AG20443 (cell line): Measurements from ENCODE around the gene NCMAP.

Experiments
- DNase-seq: peaks from one replicate; pipeline ENCODE4 v3.0.0; 2012; ENCODE audit warnings: low spot score, mixed read lengths

The NCMAP gene

GRCh38 chr1:24570265-24571125 is 14.6 kb downstream of the NCMAP start:
- no peak for DNase-seq

- no peak for DNase-seq
These were observed 16.4 kb downstream of the NCMAP start for GRCh38 chr1:24572301-24572700.

GRCh38 chr1:24575905-24576587 is 20.2 kb downstream of the NCMAP start:
- DNase-seq: no peak

GRCh38 chr1:24578846-24579245 is 23.0 kb downstream of the NCMAP start:
- no peak for DNase-seq

GRCh38 chr1:24580756-24581155 is 24.9 kb downstream of the NCMAP start:
- no peak for DNase-seq

GRCh38 chr1:24584171-24584647 is 28.3 kb downstream of the NCMAP start:
- DNase-seq: no peak

- no peak for DNase-seq
These were observed 30.2 kb downstream of the NCMAP start for GRCh38 chr1:24586119-24586518.

- DNase-seq: peak; percentile 77
These were observed 31.3 kb downstream of the NCMAP start for GRCh38 chr1:24586970-24587820.

- no peak for DNase-seq
These were observed 32.7 kb downstream of the NCMAP start for GRCh38 chr1:24588573-24588972.

- DNase-seq: no peak
These were observed 33.3 kb downstream of the NCMAP start for GRCh38 chr1:24589200-24589599.

- no peak for DNase-seq
These were observed 35.9 kb downstream of the NCMAP start for GRCh38 chr1:24591781-24592180.

GRCh38 chr1:24594328-24594598 is 38.4 kb downstream of the NCMAP start:
- DNase-seq: no peak

GRCh38 chr1:24596401-24596880 is 40.6 kb downstream of the NCMAP start:
- no peak for DNase-seq

- DNase-seq: no peak
These were observed 43.4 kb downstream of the NCMAP start for GRCh38 chr1:24599265-24599664.

GRCh38 chr1:24600551-24600950 is 44.7 kb downstream of the NCMAP start:
- no peak for DNase-seq

GRCh38 chr1:24605534-24606295 is 49.8 kb downstream of the NCMAP start:
- no peak for DNase-seq

- DNase-seq: no peak
These were observed 50.4 kb downstream of the NCMAP start for GRCh38 chr1:24606296-24606605.

- no peak for DNase-seq
These were observed 50.7 kb downstream of the NCMAP start for GRCh38 chr1:24606621-24607020.

GRCh38 chr1:24609949-24610517 is 54.1 kb downstream of the NCMAP start:
- no peak for DNase-seq

- no peak for DNase-seq
These were observed 63.5 kb downstream of the NCMAP start for GRCh38 chr1:24619376-24619775.

- DNase-seq: no peak
These were observed 64.8 kb downstream of the NCMAP start for GRCh38 chr1:24620678-24621077.

- DNase-seq: peak; percentile 53
These were observed 65.2 kb downstream of the NCMAP start for GRCh38 chr1:24621121-24621520.
